HG02973 (cell line): ENCODE data around the gene PLXNA4.
"Not testable (repeated sequence)": the region's sequence is repeated elsewhere in the genome, so short reads cannot be mapped to it uniquely, and the experiment has no call there.

Source experiments
- ATAC-seq: cut with Tn5 transposase; IDR thresholded peaks from one replicate; pipeline ENCODE4 v1.9.1; 2021; ENCODE audit warnings: moderate library complexity; ENCODE audit not compliant: unreplicated experiment

PLXNA4 gene

DNA sequence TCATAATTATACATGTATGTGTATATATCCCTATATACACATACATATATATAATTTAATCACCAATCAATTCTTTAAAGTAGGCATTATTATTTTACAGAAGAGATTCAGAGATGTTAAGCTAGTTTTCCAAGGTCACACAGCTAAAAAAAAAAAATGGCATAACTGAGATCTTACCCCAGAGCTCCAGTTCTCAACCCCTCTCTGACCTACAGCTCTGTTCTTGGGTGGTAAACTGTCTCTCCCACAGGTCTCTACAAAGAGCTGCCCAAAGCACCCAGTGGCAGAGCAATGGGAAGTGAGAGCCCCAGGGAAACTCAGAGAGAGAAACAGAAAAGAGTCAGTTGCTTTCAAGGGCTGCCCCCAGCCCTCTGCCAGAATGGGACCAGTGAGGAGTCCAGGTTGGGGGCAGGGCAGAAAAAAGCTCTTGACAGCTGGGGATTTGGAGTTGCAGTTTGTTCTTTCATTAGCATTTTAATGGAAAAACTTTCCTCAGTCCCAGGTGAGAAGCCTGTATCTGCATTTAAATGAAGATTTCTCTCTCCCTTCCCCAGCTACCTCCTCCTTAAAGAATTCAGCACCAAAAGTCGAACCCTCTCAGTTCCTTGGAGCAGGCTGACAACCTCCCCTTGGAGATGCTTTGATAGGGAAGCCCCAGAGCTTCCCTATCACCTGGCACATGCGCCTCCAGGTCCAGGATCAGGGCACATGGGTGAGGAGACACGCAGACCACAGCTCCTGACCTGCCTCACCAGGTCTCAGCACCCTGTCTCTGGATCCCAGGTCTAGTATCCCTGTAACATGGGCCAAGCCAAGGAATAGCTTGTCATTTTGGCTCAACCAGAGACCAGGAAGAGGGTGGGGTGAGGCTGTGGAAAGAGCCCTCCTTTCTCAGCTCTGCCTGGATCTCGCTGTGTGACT is 388.1 kb downstream of the PLXNA4 start:
- no peak for ATAC-seq

DNA sequence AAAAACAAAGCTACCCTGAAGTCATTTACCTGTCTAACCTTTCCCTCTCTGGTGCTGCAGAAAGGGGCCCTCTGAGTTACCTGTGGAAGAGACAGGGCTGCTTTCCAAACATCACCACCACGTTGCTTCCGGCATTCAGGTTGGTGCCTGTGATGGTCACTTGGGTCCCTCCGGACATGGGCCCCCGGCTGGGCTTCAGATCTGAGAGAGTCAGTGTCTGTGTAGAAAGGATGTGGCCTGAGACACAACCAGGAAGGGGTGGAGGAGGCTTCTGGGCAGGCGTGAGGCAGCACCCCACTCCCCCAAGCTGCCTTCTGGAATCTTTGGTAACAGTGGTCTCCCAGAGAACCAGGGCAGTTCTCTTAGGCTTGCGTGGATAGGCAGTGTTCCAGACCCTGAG is 388.9 kb downstream of the PLXNA4 start:
- no peak for ATAC-seq

DNA sequence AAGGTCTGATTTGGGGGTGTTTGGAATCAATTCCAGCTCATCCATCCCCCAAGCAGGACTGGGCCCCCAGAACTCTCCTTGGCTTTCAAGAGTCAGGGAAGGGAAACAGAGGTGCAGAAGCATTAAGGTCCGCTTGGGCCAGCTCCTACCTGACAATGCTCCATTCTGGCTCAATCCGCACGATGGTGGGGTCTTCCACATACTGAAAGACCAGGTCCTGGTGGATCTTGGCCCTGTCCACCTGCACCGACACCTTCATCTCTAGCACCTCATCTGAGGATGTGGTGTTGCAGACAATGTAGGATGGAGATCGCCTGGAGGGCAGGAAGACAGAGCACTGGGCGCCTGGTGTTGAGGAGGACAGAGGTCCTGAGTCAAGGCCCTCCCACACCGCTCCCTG is 391.1 kb downstream of the PLXNA4 start:
- ATAC-seq: no peak

DNA sequence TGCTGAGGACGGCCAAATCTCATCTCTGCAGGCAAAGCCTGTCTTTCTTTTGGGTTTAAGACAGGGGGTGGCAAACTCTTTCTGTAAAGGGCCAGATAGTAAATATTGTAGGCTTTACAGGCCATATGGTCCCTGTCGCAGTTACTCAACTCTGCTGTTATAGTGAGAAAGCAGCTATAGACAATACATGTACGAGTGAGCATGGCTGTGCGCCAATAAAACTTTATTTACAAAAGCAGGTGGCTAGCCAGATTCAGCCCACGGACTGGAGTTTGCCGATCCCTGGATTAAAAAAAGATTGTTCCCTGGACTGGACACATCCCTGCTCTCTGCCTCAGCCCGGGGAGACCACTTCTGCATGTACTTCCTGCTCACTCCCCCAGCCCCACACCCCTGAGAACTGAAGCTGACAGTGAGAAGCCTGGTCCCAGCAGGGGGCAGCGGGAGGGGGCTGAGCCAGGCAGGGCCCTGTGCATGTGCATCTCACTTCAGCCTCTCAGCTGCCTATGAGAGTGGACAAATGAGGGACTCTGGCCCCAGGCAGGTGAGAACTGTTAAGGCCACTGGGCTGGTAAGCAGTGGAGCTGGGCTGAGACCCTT is 392.4 kb downstream of the PLXNA4 start:
- ATAC-seq: no peak

DNA sequence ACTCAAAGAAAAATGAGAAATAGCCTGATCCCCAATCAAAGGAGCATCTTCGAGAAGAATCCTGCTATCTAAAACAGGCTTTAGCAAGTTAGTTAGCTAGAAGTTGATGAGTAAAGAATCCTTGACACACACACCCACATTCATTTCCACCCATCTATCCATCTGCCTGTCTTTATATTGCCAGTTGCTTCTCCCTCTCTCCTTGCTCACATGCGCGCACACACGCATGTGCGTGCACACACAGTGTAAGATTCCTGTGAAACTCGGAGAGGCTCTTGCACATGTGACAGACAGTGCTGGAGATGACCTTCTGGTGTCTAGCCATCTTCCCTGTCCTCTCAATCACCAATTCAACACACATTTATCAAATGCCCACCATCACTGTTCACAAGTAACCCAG is 393.3 kb downstream of the PLXNA4 start:
- ATAC-seq: no peak

DNA sequence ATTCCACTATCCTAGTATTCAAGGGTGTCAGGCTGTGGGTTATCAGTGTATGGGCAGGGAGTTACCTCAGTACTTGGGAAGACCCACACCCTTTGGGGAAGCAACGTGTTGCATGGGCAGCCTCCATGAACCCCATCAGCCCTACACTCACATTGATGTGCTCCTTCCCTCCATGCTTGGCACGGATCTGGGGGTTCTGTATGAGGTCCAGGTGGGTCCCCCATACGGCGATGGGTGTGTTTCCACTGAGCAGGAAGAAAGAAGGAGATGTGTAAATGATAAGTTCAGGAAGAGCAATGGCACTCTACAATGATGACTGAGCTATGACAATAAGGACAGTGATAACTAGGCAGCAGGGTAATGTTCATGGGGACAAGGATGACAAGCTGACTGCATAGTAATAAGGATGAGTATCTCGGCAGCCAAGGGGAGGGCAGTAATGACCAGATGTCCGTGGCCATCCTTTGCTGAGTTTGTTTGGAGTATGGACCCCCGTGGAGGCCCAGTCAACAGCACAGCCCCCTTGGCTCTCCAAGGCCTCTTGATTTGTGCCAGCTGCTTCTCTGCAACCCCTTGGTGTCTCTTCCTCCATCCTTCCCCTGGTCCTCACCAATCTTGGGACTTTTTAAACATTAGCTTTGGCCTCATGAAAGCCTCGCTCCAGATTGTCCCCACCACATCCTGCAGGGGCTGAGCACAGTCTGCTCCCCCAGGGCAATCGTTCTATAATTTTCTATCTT is 394.2 kb downstream of the PLXNA4 start:
- ATAC-seq: no peak

DNA sequence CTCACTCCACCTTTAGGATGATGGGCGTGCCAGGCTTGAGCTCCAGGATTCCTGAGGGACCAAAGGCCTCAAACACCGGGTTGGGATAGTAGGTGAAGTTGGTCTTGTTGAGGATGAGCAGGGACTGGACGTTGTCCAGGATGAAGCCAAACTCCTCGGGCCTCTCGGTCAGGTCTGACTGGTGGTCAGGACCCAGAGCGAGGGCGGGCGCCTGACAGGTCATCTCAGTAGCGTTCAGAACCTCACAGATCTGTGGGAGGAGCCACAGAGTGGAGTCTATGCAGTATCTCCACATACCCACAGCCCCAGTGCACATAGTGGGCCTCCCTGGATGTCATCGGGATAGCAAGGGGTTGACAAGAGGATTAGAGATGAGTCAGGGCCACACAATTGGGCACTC is 394.9 kb downstream of the PLXNA4 start:
- ATAC-seq: no peak

DNA sequence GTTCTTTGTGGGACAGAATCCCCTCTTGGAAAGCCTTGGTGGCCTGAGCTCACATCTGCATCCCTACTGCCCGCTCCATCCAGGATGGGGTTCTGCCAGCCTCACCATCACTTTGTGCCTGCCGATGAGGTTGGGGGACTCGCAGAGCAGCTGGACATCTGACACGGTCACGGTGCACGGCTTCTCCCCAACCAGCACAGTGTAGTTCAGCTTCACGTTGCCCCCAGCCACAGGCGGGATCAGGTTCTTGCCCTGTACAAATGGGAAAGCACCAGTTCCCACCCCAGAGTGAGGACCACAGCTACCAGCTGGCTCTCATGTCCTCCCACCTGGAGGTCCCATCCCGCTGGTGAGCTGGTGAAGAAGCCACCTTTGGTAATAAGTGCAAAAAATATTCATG is 395.8 kb downstream of the PLXNA4 start:
- ATAC-seq: no peak

DNA sequence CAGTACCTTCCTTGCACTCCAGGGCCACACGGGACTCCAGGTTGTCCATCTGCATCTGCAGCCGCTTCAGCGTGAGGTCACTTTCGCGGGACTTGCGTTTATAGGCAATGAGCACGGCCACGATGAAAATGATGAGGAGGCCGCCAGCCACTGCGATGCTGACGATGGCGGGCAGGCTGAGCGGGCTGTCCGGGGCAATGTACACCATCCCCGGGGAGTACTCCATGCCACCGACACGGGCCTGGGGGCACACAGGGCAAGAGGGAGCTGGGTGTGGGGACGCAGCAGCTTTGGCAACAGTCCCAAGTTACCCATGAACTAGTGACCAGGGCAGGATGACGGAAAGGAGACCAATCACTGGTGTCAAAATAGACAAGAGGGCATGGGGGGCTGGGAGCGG is 396.6 kb downstream of the PLXNA4 start:
- ATAC-seq: no peak

DNA sequence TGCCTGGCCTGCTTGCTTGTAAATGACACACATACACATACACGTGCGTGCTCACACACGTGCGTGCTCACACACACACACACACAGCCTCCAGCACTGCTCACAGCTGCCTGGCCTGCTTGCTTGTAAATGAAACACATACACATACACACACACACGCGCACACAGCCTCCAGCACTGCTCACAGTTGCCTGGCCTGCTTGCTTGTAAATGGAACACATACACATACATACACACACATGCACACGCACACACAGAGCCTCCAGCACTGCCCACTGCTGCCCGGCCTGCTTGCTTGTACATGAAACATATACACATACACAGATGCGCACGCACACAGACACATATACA is 397.2 kb downstream of the PLXNA4 start:
- no peak for ATAC-seq

DNA sequence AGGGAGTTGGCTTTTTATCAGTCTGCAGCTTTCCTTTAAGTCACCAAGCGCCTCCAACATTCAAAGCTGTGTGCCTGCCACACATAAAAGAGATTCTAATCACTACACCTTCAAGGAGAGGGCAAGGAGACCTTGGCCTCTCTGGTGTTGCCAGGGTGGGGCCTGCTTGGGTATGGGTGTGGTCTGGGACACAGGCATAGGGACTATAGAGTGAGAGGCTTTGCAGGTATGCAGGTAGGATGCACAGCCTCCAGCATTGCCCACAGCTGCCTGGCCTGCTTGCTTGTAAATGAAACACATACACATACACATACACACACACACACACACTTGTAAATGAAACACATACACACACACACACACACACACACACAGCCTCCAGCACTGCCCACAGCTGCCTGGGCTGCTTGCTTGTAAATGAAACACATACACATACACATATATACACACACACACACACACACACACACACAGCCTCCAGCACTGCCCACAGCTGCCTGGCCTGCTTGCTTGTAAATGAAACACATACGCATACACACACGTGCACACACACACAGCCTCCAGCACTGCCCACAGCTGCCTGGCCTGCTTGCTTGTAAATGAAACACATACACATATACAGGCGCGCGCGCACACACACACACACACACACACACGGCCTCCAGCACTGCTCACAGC is 397.7 kb downstream of the PLXNA4 start:
- ATAC-seq: not testable (repeated sequence)

DNA sequence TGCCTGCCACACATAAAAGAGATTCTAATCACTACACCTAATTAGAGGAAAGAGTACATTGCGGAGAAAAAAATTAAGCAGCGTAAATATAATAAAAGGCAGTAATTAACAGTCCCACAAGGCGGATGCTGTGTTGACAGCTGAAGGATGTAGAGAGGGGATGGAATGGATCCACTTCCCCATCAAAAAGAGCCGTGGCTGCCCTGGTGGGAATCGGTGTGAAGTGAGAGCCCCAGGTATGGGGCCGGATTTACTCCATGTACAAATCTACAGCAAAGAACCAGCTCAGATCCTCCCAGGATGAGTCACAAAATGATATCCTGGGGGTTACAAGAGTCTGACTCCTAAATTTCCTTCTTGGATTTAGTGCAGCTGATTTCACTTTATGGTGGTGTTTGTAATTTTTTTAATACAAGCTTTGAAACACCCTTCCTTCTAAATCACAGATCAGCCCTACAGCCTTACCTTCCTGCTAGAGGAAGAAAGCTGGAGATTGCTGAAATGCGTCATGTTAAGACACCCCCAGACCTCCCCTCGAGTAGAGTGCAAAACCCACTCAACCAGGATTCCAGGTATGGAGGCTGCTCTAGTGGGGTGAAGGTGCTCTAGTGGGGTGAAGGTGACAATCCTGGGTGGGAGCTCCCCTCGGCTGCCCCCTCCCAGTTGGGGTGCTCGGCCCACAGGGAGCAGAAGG is 398.4 kb downstream of the PLXNA4 start:
- no peak for ATAC-seq

DNA sequence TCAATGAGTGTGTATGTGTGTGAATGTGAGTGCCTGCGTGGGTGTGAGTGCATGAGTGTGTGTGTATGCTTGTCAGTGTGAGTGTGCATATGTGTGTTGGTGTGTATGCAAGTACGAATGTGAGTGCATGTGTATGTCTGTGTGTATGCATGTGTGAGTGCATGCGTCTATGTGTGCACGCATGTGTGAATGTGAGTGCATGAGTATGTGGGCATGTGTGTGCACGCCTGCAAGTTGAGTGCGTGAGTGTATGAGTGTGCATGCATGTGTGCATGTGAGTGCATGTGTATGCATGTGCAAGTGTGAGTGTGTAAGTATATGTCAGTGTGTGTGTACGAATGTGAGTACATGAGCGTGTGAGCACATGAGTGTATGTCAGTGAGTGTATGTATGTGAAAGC is 399.6 kb downstream of the PLXNA4 start:
- no peak for ATAC-seq

DNA sequence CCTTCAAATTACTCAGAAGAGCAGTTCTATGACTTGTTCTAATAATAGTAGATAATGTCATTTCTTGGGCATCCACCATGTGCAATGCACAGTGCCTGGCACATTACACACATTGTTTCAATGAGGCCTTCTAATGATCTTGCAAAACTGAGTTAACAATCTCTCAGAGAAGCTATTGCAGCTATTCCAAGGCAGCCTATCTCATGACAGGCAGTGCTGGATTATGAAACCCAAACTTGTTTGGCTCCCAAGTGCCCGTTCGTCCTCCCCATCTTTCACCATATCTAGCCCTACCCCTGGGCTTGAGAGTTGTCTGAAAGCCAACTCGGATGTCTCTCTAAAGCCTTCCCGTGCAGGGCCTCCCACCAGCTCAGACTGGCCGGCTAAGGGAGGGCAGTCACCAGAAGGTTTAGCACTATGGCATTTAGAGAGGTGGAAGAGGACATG is 405.1 kb downstream of the PLXNA4 start:
- ATAC-seq: no peak

DNA sequence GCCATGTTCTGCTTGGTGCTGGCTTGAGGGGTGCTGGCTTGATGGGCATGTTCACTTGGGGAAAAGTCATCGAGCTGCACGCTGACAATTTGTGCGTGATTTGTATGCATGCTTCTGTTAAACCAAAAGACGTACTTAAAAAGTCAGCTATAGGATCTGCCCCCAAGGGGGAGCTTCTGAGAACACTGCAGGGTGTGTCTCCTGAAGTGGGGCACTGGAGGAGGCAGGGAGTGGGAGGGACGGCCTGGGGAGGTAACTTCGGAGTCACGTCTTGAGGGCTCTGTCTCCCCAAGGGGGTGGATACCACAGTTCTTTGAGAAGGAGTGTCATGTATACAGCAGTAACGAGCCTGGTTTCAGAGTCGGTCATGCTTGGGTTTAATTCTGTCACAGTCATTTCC is 406.5 kb downstream of the PLXNA4 start:
- no peak for ATAC-seq

DNA sequence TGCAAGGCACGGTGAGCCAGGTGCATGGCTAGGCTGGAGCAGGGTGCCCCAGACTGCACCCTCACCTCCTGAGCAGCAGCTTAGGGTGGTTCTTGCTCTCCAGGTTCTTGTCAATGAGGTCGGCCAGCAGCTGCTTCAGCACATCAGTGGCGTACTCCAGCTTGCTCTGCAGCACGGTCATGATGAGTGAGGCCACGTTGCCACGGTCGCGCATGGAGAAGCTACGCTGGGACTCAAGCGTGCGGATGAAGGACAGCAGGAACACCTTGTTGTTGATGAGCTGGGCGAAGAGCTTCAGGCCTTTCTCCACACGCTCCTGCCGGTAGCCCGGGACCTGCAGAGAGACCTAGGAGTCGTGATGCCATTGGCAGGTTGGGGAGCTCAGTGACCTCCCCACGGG is 408.0 kb downstream of the PLXNA4 start:
- ATAC-seq: no peak

DNA sequence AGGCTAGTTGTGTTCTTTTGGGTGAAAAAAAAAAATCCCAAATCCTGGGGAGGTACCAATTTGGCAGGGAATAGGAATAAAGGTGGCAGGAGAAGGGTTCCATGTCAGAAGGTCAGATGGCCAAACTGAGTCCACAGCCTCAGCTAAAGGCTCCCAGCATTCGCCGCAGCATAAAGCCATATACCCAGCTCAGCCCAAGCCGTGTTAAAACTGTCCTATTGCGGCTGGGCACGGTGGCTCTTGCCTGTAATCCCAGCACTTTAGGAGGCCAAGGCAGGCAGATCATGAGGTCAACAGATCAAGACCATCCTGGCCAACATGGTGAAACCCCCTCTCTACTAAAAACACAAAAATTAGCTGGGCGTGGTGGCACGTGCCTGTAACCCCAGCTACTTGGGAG is 410.6 kb downstream of the PLXNA4 start:
- ATAC-seq: not testable (repeated sequence)

DNA sequence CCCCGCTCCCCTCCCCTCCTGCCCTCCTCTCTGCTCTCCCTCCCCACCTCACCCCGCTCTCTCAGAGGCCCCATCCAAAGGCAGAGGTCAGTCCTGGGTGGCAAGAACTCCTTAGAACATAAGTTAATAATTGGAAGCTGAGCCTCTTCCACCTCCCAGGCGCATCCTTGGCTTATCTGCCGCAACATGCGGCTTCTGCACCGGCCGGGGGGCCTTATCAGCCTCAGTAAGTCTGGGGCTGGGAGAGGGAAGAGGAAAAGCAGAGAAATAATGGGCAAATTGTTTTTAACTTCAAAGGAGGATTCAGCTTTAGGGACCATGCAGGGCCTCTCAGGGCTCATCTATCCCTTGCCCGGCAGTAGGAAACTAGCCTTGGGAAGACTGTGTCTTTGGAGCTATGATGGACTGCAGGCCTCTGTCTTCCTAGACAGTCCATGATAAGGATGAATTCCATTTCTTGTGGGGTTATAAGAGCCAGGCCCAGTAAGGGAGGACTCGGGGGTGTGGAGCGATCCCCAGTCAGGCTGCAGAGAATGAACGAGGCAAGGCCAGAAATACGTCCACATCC is 411.6 kb downstream of the PLXNA4 start:
- ATAC-seq: no peak

DNA sequence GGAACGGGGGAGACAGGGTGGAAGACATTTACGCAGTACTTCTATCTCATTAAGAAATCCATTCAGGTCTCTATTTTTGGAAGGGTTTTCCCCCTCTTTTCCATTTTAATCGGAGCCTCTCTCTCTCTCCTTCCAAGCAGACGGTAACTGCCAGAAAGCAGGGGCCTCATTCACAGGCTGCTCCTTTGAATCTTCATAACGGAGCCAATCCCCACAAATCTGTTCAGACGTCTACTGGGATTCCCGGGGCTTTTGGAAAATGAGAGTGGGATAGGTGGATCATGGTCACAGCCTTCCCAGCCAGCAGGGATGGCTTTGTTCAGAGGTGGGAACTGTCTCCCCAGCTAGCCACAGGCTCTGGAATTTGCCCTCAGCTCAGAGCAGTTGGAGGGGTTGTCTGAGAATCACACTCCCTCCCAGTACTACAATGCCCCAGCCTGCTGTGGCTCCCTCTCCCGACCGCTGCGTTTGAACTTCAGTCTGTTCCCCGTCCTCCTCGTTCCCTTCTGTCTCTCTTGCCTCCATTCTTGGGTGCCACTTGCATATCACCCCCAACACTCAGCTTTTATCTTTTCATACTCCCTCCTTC is 413.6 kb downstream of the PLXNA4 start:
- no peak for ATAC-seq

DNA sequence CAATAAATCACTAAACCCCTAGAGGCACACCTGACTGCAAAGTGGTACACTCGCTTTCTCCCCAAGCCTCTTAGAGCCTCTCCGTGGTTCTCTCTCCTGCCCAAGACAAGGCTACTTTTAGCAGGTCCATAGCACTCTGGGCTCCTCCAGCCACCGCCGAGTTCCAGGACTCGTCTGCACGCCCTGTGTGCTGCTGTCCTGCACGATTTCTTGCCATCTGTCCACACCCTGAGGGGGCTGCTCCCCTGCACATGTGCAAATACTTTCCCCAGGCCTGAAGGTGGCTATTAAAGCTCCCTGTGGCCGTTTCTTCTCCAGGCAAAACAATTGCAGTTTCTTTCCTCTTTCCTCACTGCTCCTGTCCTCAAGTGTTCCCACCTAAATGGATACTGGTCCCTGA is 414.3 kb downstream of the PLXNA4 start:
- no peak for ATAC-seq
